ENCODE results near the gene ENDOU. TPM values are rescaled to one million over a fixed set of nuclear protein-coding genes. Genes with fewer than 3 reads are reported as not detected.

Gene ENDOU
- total RNA-seq, 1 donor from 2014 or later = not detected

DNA sequence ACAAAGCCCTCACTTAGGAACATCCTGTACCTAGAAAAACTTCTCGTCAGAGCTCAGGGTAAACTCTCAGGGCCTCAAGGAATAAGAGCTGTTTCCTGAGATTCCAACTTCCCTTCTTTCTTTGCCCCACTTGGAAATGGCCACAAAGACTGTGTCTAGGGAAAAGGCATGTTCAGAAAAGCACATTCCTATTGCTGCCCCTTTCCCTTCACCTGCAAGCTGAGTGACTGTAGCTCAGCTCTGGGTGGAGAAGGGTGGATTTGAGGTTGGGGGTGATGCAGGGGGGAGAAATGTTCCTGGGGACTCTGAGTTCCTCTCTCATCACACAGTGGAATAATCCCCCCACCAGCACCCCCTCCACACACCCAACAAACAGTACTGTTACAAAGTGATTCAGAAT, 6.8 kb downstream of the ENDOU start:
- Histone ChIP-seq H3K36me3 (ENCODE audit: control insufficient read depth, insufficient read depth, low read length) (no peaks in the 10 kb centered on the region), H3K4me3 (ENCODE audit: low read depth, low read length) (no peak overlapping the region), H3K27me3 (ENCODE audit: control insufficient read depth, insufficient read depth, low read length) (no peaks in the 10 kb centered on the region)
- DNase-seq (ENCODE audit: low read depth) = no peak
- TF ChIP-seq, protein P1, sequence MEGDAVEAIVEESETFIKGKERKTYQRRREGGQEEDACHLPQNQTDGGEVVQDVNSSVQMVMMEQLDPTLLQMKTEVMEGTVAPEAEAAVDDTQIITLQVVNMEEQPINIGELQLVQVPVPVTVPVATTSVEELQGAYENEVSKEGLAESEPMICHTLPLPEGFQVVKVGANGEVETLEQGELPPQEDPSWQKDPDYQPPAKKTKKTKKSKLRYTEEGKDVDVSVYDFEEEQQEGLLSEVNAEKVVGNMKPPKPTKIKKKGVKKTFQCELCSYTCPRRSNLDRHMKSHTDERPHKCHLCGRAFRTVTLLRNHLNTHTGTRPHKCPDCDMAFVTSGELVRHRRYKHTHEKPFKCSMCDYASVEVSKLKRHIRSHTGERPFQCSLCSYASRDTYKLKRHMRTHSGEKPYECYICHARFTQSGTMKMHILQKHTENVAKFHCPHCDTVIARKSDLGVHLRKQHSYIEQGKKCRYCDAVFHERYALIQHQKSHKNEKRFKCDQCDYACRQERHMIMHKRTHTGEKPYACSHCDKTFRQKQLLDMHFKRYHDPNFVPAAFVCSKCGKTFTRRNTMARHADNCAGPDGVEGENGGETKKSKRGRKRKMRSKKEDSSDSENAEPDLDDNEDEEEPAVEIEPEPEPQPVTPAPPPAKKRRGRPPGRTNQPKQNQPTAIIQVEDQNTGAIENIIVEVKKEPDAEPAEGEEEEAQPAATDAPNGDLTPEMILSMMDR (IDR thresholded peaks at IDR 0.05; ENCODE audit: insufficient read depth, low read length, poor library complexity, severe bottlenecking) = no peak

DNA sequence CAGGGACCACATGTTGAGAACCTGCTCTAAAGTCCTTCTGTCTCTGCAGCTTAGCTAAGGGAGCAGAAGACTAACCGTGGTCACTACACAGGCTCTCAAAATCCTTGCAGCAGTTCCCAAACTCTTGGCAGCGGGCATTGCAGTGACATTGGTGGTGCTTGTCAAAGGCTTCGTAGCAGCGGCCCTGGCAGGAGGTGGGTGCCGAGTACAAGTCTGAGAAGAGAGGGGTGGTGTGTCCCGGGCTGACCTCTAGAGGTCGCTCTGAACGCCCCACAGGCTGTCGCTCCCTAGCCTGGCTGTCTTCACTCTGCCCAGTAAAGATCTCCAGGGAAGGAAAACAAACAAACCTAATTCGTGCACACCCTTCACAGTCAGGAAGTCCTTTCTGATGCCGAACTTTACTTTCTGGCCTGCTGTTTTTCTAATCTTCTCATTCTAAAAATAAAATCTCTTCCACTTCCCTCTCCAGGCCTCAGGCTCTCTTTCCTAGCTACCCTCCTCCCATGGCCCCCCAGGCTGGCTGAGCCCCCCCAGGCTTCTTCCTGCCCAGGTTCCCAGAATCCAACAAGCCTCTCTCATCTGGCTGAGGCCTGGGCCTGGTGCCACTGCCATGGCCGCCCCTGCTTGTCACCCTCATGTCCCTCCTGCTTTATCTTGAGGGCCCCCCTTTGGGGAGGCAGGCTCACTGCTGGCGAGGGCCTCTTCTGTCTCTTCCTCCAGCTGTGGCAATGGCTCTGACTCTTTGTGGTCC, 7.7 kb downstream of the ENDOU start:
- Histone ChIP-seq H3K27me3 (ENCODE audit: control insufficient read depth, insufficient read depth, low read length) (no peaks in the 10 kb centered on the region), H3K4me3 (ENCODE audit: low read depth, low read length) (no peak overlapping the region), H3K36me3 (ENCODE audit: control insufficient read depth, insufficient read depth, low read length) (no peaks in the 10 kb centered on the region)
- TF ChIP-seq, protein P1 (IDR thresholded peaks at IDR 0.05; ENCODE audit: insufficient read depth, low read length, poor library complexity, severe bottlenecking) = peak; percentile 88
- no peak for DNase-seq (ENCODE audit: low read depth)

GRCh38 chr12:47717046-47717442, 8.2 kb downstream of the ENDOU start:
- DNase-seq (ENCODE audit: low read depth) = no peak
- TF ChIP-seq, protein P1 (IDR thresholded peaks at IDR 0.05; ENCODE audit: insufficient read depth, low read length, poor library complexity, severe bottlenecking) = no peak
- H3K27me3 ChIP-seq (ENCODE audit: control insufficient read depth, insufficient read depth, low read length) = no peaks in the 10 kb centered on the region
- H3K36me3 ChIP-seq (ENCODE audit: control insufficient read depth, insufficient read depth, low read length) = no peaks in the 10 kb centered on the region
- H3K4me3 ChIP-seq (ENCODE audit: low read depth, low read length) = no peak overlapping the region

GRCh38 chr12:47715877-47716548, 9.3 kb downstream of the ENDOU start:
- no peak for DNase-seq (ENCODE audit: low read depth)
- H3K36me3 ChIP-seq (ENCODE audit: control insufficient read depth, insufficient read depth, low read length) = no peaks in the 10 kb centered on the region
- H3K4me3 ChIP-seq (ENCODE audit: low read depth, low read length) = no peak overlapping the region
- H3K27me3 ChIP-seq (ENCODE audit: control insufficient read depth, insufficient read depth, low read length) = no peaks in the 10 kb centered on the region
- TF ChIP-seq, protein P1 (IDR thresholded peaks at IDR 0.05; ENCODE audit: insufficient read depth, low read length, poor library complexity, severe bottlenecking) = no peak

DNA sequence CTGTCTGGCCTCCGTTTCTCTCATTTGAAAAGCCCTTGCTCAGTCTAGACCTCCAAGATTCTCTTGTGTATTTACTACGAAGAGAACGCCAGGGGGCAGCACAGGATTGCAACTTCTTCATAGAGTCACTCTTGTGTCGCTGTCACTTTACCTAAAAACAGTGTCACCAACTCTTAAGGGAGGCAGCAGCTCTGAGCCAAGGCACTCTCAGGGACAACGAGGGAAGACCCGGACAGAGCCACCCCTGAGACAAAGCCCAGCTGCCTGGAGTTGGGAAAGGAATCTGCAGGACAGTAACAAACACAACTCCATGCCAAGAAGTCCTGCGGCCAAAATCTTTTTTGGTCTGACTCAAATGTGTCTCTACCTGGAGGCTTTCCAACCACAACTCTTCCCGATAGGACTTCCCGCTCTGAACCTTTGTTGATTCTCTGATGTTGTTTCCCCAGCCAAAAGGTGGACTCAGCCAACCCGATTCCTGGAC, 9.9 kb downstream of the ENDOU start:
- Histone ChIP-seq H3K4me3 (ENCODE audit: low read depth, low read length) (no peak overlapping the region), H3K27me3 (ENCODE audit: control insufficient read depth, insufficient read depth, low read length) (no peaks in the 10 kb centered on the region), H3K36me3 (ENCODE audit: control insufficient read depth, insufficient read depth, low read length) (no peaks in the 10 kb centered on the region)
- peak; percentile 43 for DNase-seq (ENCODE audit: low read depth)
- TF ChIP-seq, protein P1 (IDR thresholded peaks at IDR 0.05; ENCODE audit: insufficient read depth, low read length, poor library complexity, severe bottlenecking) = peak; percentile 69

Data from kidney epithelial cell (primary cell).